Measurements from ENCODE around the gene LAMP1.

LAMP1 gene

GRCh38 chr13:113315992-113316391 lies 19.0 kb downstream of the LAMP1 start:
- peaks cover 22% of the 10 kb centered on the region for H3K36me3 ChIP-seq (ENCODE audit: control insufficient read depth, insufficient read depth, low read length)
- no peak for DNase-seq (ENCODE audit: extremely low read depth, insufficient read length)
- H3K4me3 ChIP-seq (replicated peaks; ENCODE audit: low read depth, low read length), result no peak overlapping the region
- TF ChIP-seq CTCF (IDR thresholded peaks at IDR 0.05; ENCODE audit: insufficient read depth, low read length, poor library complexity, severe bottlenecking), result no peak
- no peaks in the 10 kb centered on the region for H3K27me3 ChIP-seq (replicated peaks; ENCODE audit: control insufficient read depth, insufficient read depth, low read length)

DNA sequence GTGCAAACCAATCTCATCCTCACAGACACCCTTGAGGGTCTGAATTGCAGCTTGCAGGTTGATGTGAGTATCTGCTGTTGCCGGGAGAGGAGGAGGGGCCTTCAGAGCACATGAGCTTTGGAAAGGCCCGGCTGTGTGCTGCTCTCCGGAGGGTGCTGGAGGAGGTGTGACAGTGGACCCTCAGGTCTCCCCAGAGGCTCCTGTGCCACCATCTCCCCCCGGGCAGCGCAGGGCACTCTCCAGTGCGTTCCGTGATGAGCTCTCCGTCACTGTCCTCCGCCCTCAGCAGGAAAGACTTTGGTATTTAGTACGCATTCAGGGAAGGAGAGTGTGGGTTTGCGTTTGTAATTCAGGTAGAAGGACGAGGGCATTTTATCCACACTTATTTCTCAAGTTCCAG lies 20.0 kb downstream of the LAMP1 start:
- DNase-seq (ENCODE audit: extremely low read depth, insufficient read length), result no peak
- Histone ChIP-seq H3K4me3 (replicated peaks; ENCODE audit: low read depth, low read length) (no peak overlapping the region), H3K27me3 (replicated peaks; ENCODE audit: control insufficient read depth, insufficient read depth, low read length) (no peaks in the 10 kb centered on the region), H3K36me3 (ENCODE audit: control insufficient read depth, insufficient read depth, low read length) (peaks cover 22% of the 10 kb centered on the region)
- no peak for TF ChIP-seq CTCF (IDR thresholded peaks at IDR 0.05; ENCODE audit: insufficient read depth, low read length, poor library complexity, severe bottlenecking)

DNA sequence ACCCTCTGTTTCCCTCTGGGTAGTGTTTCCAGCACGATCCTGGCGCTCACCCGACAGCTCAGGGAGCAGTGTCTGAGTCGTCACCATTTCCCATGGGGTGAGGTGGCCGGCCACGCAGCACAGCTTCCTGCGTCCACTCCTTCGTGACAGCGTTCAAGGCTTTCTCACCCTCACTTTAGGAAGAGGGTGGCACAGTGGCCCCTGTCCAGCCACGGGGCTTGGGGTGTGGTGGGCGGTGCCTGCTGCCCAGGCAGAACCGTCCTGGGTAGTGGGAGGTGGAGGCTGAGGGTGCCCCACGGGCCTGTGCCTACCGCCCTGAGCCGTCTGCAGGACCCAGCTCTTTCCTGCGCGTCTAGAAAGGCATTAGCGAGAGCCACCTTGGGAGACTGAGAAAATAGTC lies 21.9 kb downstream of the LAMP1 start:
- peaks cover 26% of the 10 kb centered on the region for H3K36me3 ChIP-seq (ENCODE audit: control insufficient read depth, insufficient read depth, low read length)
- no peak for DNase-seq (ENCODE audit: extremely low read depth, insufficient read length)
- no peaks in the 10 kb centered on the region for H3K27me3 ChIP-seq (replicated peaks; ENCODE audit: control insufficient read depth, insufficient read depth, low read length)
- H3K4me3 ChIP-seq (replicated peaks; ENCODE audit: low read depth, low read length), result no peak overlapping the region
- no peak for TF ChIP-seq CTCF (IDR thresholded peaks at IDR 0.05; ENCODE audit: insufficient read depth, low read length, poor library complexity, severe bottlenecking)

GRCh38 chr13:113319371-113319770 lies 22.3 kb downstream of the LAMP1 start:
- H3K36me3 ChIP-seq (ENCODE audit: control insufficient read depth, insufficient read depth, low read length), result peaks cover 26% of the 10 kb centered on the region

DNA sequence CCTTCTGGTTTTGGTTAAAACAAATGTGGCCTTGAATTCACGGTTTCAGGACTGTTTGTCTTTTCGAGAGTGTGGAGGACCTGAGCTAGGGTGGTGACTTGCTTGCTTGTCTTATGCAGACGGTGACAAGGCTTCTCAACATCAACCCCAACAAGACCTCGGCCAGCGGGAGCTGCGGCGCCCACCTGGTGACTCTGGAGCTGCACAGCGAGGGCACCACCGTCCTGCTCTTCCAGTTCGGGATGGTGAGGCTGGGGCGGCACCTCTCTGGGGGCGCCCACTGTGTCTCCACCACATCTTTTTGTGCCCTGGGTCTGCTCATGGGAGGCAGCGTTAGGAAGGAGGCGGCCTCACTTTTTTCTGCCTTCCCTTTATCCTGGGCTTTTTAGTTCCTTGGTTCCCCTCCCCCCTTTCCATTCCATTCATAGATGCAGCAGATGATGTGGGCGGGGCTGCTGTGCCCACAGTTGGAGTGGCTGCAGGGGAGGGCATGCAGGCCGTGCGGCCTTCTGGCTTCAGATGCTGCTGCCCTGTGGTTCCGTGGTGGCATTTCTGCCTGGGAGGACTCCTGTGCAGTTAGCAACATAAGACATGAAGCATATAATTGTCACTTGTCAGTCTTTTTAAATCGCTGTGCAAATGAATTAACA lies 23.3 kb downstream of the LAMP1 start:
- no peaks in the 10 kb centered on the region for H3K27me3 ChIP-seq (replicated peaks; ENCODE audit: control insufficient read depth, insufficient read depth, low read length)
- DNase-seq (ENCODE audit: extremely low read depth, insufficient read length), result no peak
- H3K4me3 ChIP-seq (replicated peaks; ENCODE audit: low read depth, low read length), result no peak overlapping the region
- no peak for TF ChIP-seq CTCF (IDR thresholded peaks at IDR 0.05; ENCODE audit: insufficient read depth, low read length, poor library complexity, severe bottlenecking)
- peaks cover 26% of the 10 kb centered on the region for H3K36me3 ChIP-seq (ENCODE audit: control insufficient read depth, insufficient read depth, low read length)

More at GRCh38 chr13:113319371-113319770, 22.3 kb downstream of the LAMP1 start:
- Histone ChIP-seq H3K27me3 (replicated peaks; ENCODE audit: control insufficient read depth, insufficient read depth, low read length) (no peaks in the 10 kb centered on the region), H3K4me3 (replicated peaks; ENCODE audit: low read depth, low read length) (no peak overlapping the region)
- no peak for DNase-seq (ENCODE audit: extremely low read depth, insufficient read length)
- no peak for TF ChIP-seq CTCF (IDR thresholded peaks at IDR 0.05; ENCODE audit: insufficient read depth, low read length, poor library complexity, severe bottlenecking)

DNA sequence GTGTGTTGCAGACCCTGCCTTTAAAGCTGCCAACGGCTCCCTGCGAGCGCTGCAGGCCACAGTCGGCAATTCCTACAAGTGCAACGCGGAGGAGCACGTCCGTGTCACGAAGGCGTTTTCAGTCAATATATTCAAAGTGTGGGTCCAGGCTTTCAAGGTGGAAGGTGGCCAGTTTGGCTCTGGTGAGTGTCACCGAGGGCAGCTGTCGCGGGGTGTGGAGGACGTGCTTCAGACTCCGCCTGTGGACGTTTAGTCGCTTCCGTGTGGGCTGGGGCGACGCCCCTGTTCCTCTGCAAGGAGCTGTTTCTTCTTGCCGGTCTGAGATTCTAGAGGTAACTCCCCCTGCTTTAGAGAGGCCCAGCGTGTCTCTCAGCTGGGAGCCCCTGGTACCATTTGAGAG lies 24.5 kb downstream of the LAMP1 start:
- no peak overlapping the region for H3K4me3 ChIP-seq (replicated peaks; ENCODE audit: low read depth, low read length)
- peaks cover 27% of the 10 kb centered on the region for H3K36me3 ChIP-seq (ENCODE audit: control insufficient read depth, insufficient read depth, low read length)
- no peak for TF ChIP-seq CTCF (IDR thresholded peaks at IDR 0.05; ENCODE audit: insufficient read depth, low read length, poor library complexity, severe bottlenecking)
- H3K27me3 ChIP-seq (replicated peaks; ENCODE audit: control insufficient read depth, insufficient read depth, low read length), result no peaks in the 10 kb centered on the region
- no peak for DNase-seq (ENCODE audit: extremely low read depth, insufficient read length)
